ENCODE data around the gene F2RL2.
"Not testable (repeated sequence)": the region's sequence is repeated elsewhere in the genome, so short reads cannot be mapped to it uniquely, and the experiment has no call there.

Gene F2RL2

DNA sequence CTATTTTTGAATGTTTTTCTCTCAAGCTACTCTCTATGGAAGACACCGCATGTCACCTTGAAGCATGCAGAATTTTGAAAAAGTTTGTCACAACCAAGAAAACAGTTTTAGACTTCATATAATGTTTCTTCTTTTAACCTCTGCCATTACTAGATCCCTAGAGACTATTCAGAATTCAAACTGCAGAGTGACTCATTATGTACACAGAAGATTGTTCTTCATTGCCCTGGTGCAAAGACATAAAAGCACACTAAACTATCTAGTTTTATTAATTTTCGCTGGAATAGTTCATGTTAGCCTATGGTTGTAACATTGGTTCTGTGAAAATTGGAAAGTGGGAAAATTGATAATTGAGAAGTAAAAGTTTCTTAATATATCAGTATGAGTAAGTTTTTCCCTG is 18.4 kb downstream of the F2RL2 start:
- Histone ChIP-seq H3K4me3 (ENCODE audit: low read length) (no peak overlapping the region), H3K27me3 (ENCODE audit: control insufficient read depth, low read length) (no peaks in the 10 kb centered on the region), H3F3A (ENCODE audit: control insufficient read depth, insufficient read depth) (no peaks in the 10 kb centered on the region), H4K20me1 (ENCODE audit: control insufficient read depth, insufficient read depth, low read depth, low read length) (no peaks in the 10 kb centered on the region), H3K9me2 (replicated peaks; ENCODE audit: control insufficient read depth, low read length) (no peaks in the 10 kb centered on the region), H3K36me3 (ENCODE audit: control insufficient read depth, low read length) (peaks cover 25% of the 10 kb centered on the region), H3K9me3 (ENCODE audit: control insufficient read depth, insufficient read depth, low read length) (no peaks in the 10 kb centered on the region), H3K79me2 (ENCODE audit: control insufficient read depth, low read length) (no peaks in the 10 kb centered on the region), H3K27ac (ENCODE audit: low read depth, low read length) (no peak overlapping the region), H3K4me1 (ENCODE audit: control insufficient read depth, low read length) (peaks cover 10% of the 10 kb centered on the region), H3K4me2 (ENCODE audit: low read length) (no peak overlapping the region)
- TF ChIP-seq, protein P1, sequence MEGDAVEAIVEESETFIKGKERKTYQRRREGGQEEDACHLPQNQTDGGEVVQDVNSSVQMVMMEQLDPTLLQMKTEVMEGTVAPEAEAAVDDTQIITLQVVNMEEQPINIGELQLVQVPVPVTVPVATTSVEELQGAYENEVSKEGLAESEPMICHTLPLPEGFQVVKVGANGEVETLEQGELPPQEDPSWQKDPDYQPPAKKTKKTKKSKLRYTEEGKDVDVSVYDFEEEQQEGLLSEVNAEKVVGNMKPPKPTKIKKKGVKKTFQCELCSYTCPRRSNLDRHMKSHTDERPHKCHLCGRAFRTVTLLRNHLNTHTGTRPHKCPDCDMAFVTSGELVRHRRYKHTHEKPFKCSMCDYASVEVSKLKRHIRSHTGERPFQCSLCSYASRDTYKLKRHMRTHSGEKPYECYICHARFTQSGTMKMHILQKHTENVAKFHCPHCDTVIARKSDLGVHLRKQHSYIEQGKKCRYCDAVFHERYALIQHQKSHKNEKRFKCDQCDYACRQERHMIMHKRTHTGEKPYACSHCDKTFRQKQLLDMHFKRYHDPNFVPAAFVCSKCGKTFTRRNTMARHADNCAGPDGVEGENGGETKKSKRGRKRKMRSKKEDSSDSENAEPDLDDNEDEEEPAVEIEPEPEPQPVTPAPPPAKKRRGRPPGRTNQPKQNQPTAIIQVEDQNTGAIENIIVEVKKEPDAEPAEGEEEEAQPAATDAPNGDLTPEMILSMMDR (IDR thresholded peaks at IDR 0.05; ENCODE audit: low read depth, low read length, poor library complexity, severe bottlenecking) = no peak
- no peak for TF ChIP-seq EZH2phosphoT487 (IDR thresholded peaks at IDR 0.05; ENCODE audit: borderline replicate concordance, low read length)

DNA sequence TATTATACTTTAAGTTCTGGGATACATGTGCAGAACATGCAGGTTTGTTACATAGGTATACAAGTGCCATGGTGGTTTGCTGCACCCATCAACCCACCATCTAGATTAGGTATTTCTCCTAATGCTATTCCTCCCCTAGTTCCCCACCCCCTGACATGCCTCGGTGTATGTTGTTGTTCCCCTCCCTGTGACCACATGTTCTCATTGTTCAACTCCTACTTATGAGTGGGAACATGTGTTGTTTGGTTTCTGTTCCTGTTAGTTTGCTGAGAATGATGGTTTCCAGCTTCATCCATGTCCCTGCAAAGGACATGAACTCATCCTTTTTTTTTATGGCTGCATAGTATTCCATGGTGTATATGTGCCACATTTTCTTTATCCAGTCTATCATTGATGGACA is 19.2 kb downstream of the F2RL2 start:
- not testable (repeated sequence) for H3K27ac ChIP-seq (ENCODE audit: low read depth, low read length); H3K4me1 ChIP-seq (ENCODE audit: control insufficient read depth, low read length); H3F3A ChIP-seq (ENCODE audit: control insufficient read depth, insufficient read depth); H3K27me3 ChIP-seq (ENCODE audit: control insufficient read depth, low read length); H3K4me2 ChIP-seq (ENCODE audit: low read length); H3K79me2 ChIP-seq (ENCODE audit: control insufficient read depth, low read length); H3K9me3 ChIP-seq (ENCODE audit: control insufficient read depth, insufficient read depth, low read length); H3K4me3 ChIP-seq (ENCODE audit: low read length); H4K20me1 ChIP-seq (ENCODE audit: control insufficient read depth, insufficient read depth, low read depth, low read length); H3K9me2 ChIP-seq (replicated peaks; ENCODE audit: control insufficient read depth, low read length)
- peaks cover 25% of the 10 kb centered on the region for H3K36me3 ChIP-seq (ENCODE audit: control insufficient read depth, low read length)

DNA sequence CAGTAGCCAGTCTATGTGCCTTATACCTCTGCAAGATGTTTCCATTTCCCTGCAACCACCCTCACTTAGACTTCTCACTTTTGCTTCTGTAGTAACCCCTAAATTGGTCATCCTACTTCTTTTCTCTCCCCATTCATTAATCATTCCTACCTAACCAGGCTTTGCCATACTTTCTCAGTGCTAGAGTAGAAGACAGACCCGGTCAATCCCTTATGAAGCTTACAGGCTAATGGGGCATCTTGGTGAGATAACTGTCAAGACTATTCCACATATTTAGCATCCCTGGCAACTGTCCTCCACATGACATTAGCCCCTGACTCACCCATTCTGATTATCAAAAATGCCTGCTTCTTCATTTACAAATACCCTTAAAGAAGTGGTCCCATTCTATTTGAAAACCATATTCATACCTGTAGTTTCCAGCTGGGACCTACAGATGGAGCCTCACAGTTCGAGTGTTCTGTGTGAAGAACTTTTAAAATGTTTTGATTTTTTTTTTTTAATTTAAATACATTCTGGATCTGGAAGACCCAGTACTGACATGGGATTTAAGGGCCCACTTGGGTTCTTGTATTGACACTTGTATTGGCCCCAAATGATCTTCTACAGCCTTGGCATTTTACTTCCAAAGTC is 21.0 kb downstream of the F2RL2 start:
- no peaks in the 10 kb centered on the region for H3K4me1 ChIP-seq (ENCODE audit: control insufficient read depth, low read length)
- no peaks in the 10 kb centered on the region for H4K20me1 ChIP-seq (ENCODE audit: control insufficient read depth, insufficient read depth, low read depth, low read length)
- H3K79me2 ChIP-seq (ENCODE audit: control insufficient read depth, low read length) = no peaks in the 10 kb centered on the region
- H3F3A ChIP-seq (ENCODE audit: control insufficient read depth, insufficient read depth) = no peaks in the 10 kb centered on the region; the same call in 1 of the 2 replicates
- H3K9me3 ChIP-seq (ENCODE audit: control insufficient read depth, insufficient read depth, low read length) = no peaks in the 10 kb centered on the region
- H3K4me3 ChIP-seq (ENCODE audit: low read length) = no peak overlapping the region
- TF ChIP-seq EZH2phosphoT487 (IDR thresholded peaks at IDR 0.05; ENCODE audit: borderline replicate concordance, low read length) = no peak
- TF ChIP-seq, protein P1 (IDR thresholded peaks at IDR 0.05; ENCODE audit: low read depth, low read length, poor library complexity, severe bottlenecking) = no peak
- peaks cover 29% of the 10 kb centered on the region for H3K36me3 ChIP-seq (ENCODE audit: control insufficient read depth, low read length)
- no peaks in the 10 kb centered on the region for H3K27me3 ChIP-seq (ENCODE audit: control insufficient read depth, low read length)
- no peak overlapping the region for H3K27ac ChIP-seq (ENCODE audit: low read depth, low read length)
- H3K4me2 ChIP-seq (ENCODE audit: low read length) = no peak overlapping the region
- no peaks in the 10 kb centered on the region for H3K9me2 ChIP-seq (replicated peaks; ENCODE audit: control insufficient read depth, low read length)

DNA sequence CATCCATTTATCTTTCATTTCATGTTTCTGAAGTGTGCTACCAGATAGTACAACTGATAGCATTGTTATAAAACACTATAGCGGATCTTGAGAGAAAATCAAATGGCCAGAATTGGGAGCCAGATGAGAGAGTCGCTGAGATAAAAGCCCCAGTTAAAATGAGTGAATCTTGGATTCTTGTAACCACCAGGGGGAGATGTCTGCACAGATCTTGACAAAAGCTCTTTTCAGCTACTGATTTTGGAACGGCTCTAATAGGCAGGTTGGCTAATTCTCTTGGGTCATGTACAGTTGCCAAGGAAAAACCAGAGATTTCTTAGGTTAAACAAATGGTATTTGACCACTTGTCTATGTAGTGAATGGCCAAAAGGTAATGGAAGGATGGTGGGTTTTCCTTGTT is 21.7 kb downstream of the F2RL2 start:
- no peak overlapping the region for H3K4me2 ChIP-seq (ENCODE audit: low read length)
- H3K36me3 ChIP-seq (ENCODE audit: control insufficient read depth, low read length) = peaks cover 32% of the 10 kb centered on the region
- H4K20me1 ChIP-seq (ENCODE audit: control insufficient read depth, insufficient read depth, low read depth, low read length) = no peaks in the 10 kb centered on the region
- no peaks in the 10 kb centered on the region; the same call in 1 of the 2 replicates for H3F3A ChIP-seq (ENCODE audit: control insufficient read depth, insufficient read depth)
- H3K27ac ChIP-seq (ENCODE audit: low read depth, low read length) = no peak overlapping the region
- H3K4me1 ChIP-seq (ENCODE audit: control insufficient read depth, low read length) = no peaks in the 10 kb centered on the region
- no peaks in the 10 kb centered on the region for H3K79me2 ChIP-seq (ENCODE audit: control insufficient read depth, low read length)
- no peaks in the 10 kb centered on the region for H3K27me3 ChIP-seq (ENCODE audit: control insufficient read depth, low read length)
- no peak overlapping the region for H3K4me3 ChIP-seq (ENCODE audit: low read length)
- H3K9me3 ChIP-seq (ENCODE audit: control insufficient read depth, insufficient read depth, low read length) = no peaks in the 10 kb centered on the region
- TF ChIP-seq EZH2phosphoT487 (IDR thresholded peaks at IDR 0.05; ENCODE audit: borderline replicate concordance, low read length) = no peak
- TF ChIP-seq, protein P1 (IDR thresholded peaks at IDR 0.05; ENCODE audit: low read depth, low read length, poor library complexity, severe bottlenecking) = peak; percentile 70
- H3K9me2 ChIP-seq (replicated peaks; ENCODE audit: control insufficient read depth, low read length) = no peaks in the 10 kb centered on the region
